GM23338 (cell line): ENCODE results near the gene BNIP2. TPM values are rescaled to one million over a fixed set of nuclear protein-coding genes. Genes with fewer than 3 reads are reported as not detected.

ENCODE experiments used
- ATAC-seq: fragments of 200-7000 bp; cut with Tn5 transposase; 3 replicates; pipeline ENCODE4 v1.9.1; 2020
- DNase-seq: peaks from one replicate; pipeline ENCODE4 v3.0.0-alpha.2; 2015; ENCODE audit warnings: low spot score
- H2AFZ ChIP-seq: fragments of 200-600 bp; sonication (generic); 2 replicates; pipeline ENCODE4 v1.8.0; 2016; ENCODE audit warnings: antibody characterized with exemption, mild to moderate bottlenecking, moderate library complexity
- H3F3A ChIP-seq: fragments of 200-600 bp; sonication (generic); replicated peaks from 2 replicates; pipeline ENCODE4 v1.8.0; 2017; ENCODE audit warnings: antibody characterized with exemption, mixed run types, low read depth
- H3K27ac ChIP-seq: fragments of 200-600 bp; sonication (generic); 2 replicates; pipeline ENCODE4 v1.6.1; 2016; ENCODE audit warnings: low read depth
- H3K27me3 ChIP-seq: fragments of 200-600 bp; sonication (generic); 2 replicates; pipeline ENCODE4 v1.8.0; 2016; ENCODE audit warnings: mild to moderate bottlenecking, mixed run types, moderate library complexity; ENCODE audit not compliant: insufficient read depth
- H3K36me3 ChIP-seq: fragments of 200-600 bp; sonication (generic); 2 replicates; pipeline ENCODE4 v1.8.0; 2016; ENCODE audit warnings: mild to moderate bottlenecking; ENCODE audit not compliant: insufficient read depth
- H3K4me1 ChIP-seq: fragments of 200-600 bp; sonication (generic); 2 replicates; pipeline ENCODE4 v1.8.0; 2016; ENCODE audit warnings: mild to moderate bottlenecking, moderate library complexity; ENCODE audit not compliant: insufficient read depth
- H3K4me2 ChIP-seq: fragments of 200-600 bp; sonication (generic); 2 replicates; pipeline ENCODE4 v1.7.1; 2017; ENCODE audit warnings: mixed run types
- H3K4me3 ChIP-seq: fragments of 200-600 bp; sonication (generic); 2 replicates; pipeline ENCODE4 v1.6.1; 2016; ENCODE audit warnings: mixed run types
- H3K79me2 ChIP-seq: fragments of 200-600 bp; sonication (generic); replicated peaks from 2 replicates; pipeline ENCODE4 v1.8.0; 2017; ENCODE audit warnings: mild to moderate bottlenecking; ENCODE audit not compliant: insufficient read depth
- H3K9me2 ChIP-seq: fragments of 200-600 bp; sonication (generic); 2 replicates; pipeline ENCODE4 v1.8.0; 2017; ENCODE audit not compliant: insufficient read depth
- H4K20me1 ChIP-seq: fragments of 200-600 bp; sonication (generic); replicated peaks from 2 replicates; pipeline ENCODE4 v1.8.0; 2017; ENCODE audit warnings: mild to moderate bottlenecking; ENCODE audit not compliant: insufficient read depth
- H3K27ac Mint-ChIP-seq: 2 replicates; pipeline ENCODE4 v1.8.0; 2020; ENCODE audit warnings: inconsistent platforms, mild to moderate bottlenecking, moderate library complexity, mixed read lengths
- H3K27me3 Mint-ChIP-seq: 3 replicates; pipeline ENCODE4 v1.8.0; 2022; ENCODE audit warnings: low read depth, mild to moderate bottlenecking, moderate library complexity, mixed read lengths, inconsistent platforms; ENCODE audit not compliant: insufficient read depth, poor library complexity
- H3K36me3 Mint-ChIP-seq: 3 replicates; pipeline ENCODE4 v1.8.0; 2021; ENCODE audit warnings: low read depth, mild to moderate bottlenecking, inconsistent platforms, moderate library complexity, mixed read lengths
- H3K4me1 Mint-ChIP-seq: 3 replicates; pipeline ENCODE4 v1.8.0; 2020; ENCODE audit warnings: mild to moderate bottlenecking, inconsistent platforms, mixed read lengths
- H3K4me3 Mint-ChIP-seq: 3 replicates; pipeline ENCODE4 v1.8.0; 2021; ENCODE audit warnings: moderate library complexity, mild to moderate bottlenecking, inconsistent platforms, mixed read lengths
- H3K9me3 Mint-ChIP-seq: 3 replicates; pipeline ENCODE4 v1.8.0; 2020; ENCODE audit warnings: moderate library complexity, mild to moderate bottlenecking, inconsistent platforms, mixed read lengths
- CREB1 ChIP-seq: fragments of 250-450 bp; sonication (Bioruptor Pico); IDR thresholded peaks from 2 replicates; pipeline ENCODE4 v1.5.0; 2020; ENCODE audit warnings: low read depth, mild to moderate bottlenecking, moderate library complexity
- EZH2 ChIP-seq: fragments of 200-600 bp; sonication (generic); IDR thresholded peaks from one replicate; pipeline ENCODE4 v1.8.0; 2017; ENCODE audit warnings: antibody characterized with exemption, mild to moderate bottlenecking, low read depth; ENCODE audit not compliant: unreplicated experiment
- EZH2phosphoT487 ChIP-seq: fragments of 200-600 bp; sonication (generic); IDR thresholded peaks from one replicate; pipeline ENCODE4 v1.8.1; 2018; ENCODE audit warnings: antibody characterized with exemption; ENCODE audit not compliant: unreplicated experiment
- JUNB ChIP-seq: IDR thresholded peaks from one replicate; pipeline ENCODE4 v1.6.1; 2016; ENCODE audit warnings: antibody characterized with exemption; ENCODE audit not compliant: unreplicated experiment
- NANOG ChIP-seq: IDR thresholded peaks from 2 replicates; pipeline ENCODE4 v1.6.1; 2016; ENCODE audit warnings: antibody characterized with exemption, borderline replicate concordance
- POLR2AphosphoS5 ChIP-seq: IDR thresholded peaks from 2 replicates; pipeline ENCODE4 v1.6.1; 2016; ENCODE audit warnings: antibody characterized with exemption, low read depth
- STAT1 ChIP-seq: IDR thresholded peaks from one replicate; pipeline ENCODE4 v1.6.1; 2016; ENCODE audit warnings: antibody characterized with exemption; ENCODE audit not compliant: unreplicated experiment
- ZNF114 ChIP-seq: fragments of 250-450 bp; sonication (Bioruptor Pico); IDR thresholded peaks from 2 replicates; pipeline ENCODE4 v1.5.0; 2020; ENCODE audit warnings: mild to moderate bottlenecking, moderate library complexity
- ZNF331 ChIP-seq: fragments of 250-450 bp; sonication (Bioruptor Pico); IDR thresholded peaks from 2 replicates; pipeline ENCODE4 v1.5.0; 2020; ENCODE audit warnings: low read depth, mild to moderate bottlenecking, moderate library complexity
- polyA plus RNA-seq: library from polyadenylated mRNA; unstranded; fragments of >200 nt; fragmentation: Nextera tagmentation; extraction: Ambion mirVana; gene quantifications from 2 replicates; pipeline ENCODE4 v1.2.1, GENCODE V29; 2016
- total RNA-seq: library from RNA; depleted of rRNA; stranded (reverse); fragments of >200 nt; shearing (Covaris generic); gene quantifications from 2 replicates; pipeline ENCODE4 v1.2.3, GENCODE V29; 2014
- TF ChIP-seq, protein P1 (sequence below), 2 experiments: fragments of 200-600 bp in 1 of 2; sonication (generic) in 1 of 2; conservative IDR thresholded peaks; 2 replicates each; pipeline versions ENCODE4 v1.5.1 to v1.6.1; 2016 to 2017; ENCODE audit warnings: antibody characterized with exemption in 2 of 2, low read depth in 2 of 2, mild to moderate bottlenecking in 2 of 2, moderate library complexity in 1 of 2
- TF ChIP-seq, protein P2 (sequence below): IDR thresholded peaks from 2 replicates; pipeline ENCODE4 v1.6.1; 2016; ENCODE audit warnings: antibody characterized with exemption
- TF ChIP-seq, protein P3 (sequence below): fragments of 250-450 bp; sonication (Bioruptor Pico); IDR thresholded peaks from 2 replicates; pipeline ENCODE4 v1.5.0; 2020; ENCODE audit warnings: mild to moderate bottlenecking, moderate library complexity
- TF ChIP-seq, protein P4 (sequence below): IDR thresholded peaks from one replicate; pipeline ENCODE4 v1.6.1; 2018; ENCODE audit warnings: antibody characterized with exemption; ENCODE audit not compliant: unreplicated experiment

The BNIP2 gene
- total and polyA plus RNA-seq, 2 experiments from 2014 or later = 43.7 to 83.7 TPM

DNA sequence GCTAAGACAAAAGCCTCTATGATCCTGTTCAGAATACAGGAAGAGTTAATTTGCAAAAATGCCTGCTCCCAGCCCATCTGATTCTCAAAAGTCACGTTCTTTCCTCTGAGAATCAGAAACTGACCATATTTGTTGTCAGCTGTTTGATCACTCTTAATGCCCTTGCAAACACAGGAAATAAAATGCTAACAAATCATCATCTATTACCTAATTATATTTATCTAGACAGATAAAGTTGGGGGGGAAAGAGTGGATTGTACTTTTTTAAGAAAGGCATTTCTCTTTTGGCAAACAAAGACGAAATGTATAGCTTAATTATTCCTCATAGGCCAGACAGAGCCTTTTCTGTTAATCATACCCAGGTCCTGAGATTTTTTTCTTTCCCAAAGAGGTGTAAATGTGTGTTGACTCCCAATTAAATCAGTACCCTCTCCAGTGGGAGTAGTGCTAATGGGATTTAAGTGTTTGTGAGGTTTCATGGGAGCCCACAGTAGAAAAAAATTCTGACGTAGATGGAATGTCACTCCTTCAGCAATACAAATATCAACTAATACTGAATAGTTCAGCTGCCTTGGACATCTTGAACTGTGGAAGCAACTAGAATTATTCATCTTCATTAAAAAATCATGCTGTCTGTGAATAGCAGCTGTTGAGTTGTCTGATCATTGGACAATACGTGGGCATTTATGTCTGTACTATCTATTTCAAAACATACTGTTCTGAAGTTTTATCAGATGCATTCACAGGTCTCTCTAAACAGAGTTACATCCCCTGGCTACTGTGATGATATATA lies 22.5 kb upstream of the BNIP2 start:
- Histone ChIP-seq H3K36me3 (no peaks in the 10 kb centered on the region), H3K9me2 (no peaks in the 10 kb centered on the region), H3K4me3 (no peak overlapping the region), H3K79me2 (no peaks in the 10 kb centered on the region), H3K4me2 (no peak overlapping the region), H3K4me1 (no peaks in the 10 kb centered on the region), H3K27me3 (no peaks in the 10 kb centered on the region), H3F3A (no peaks in the 10 kb centered on the region), H2AFZ (no peak overlapping the region), H4K20me1 (no peaks in the 10 kb centered on the region), H3K27ac (no peak overlapping the region)
- Mint-ChIP-seq H3K4me1 (no peaks in the 10 kb centered on the region), H3K27me3 (no peaks in the 10 kb centered on the region), H3K36me3 (no peaks in the 10 kb centered on the region), H3K27ac (no peak overlapping the region), H3K4me3 (no peak overlapping the region), H3K9me3 (no peaks in the 10 kb centered on the region)
- ATAC-seq (no peak), DNase-seq (no peak)
- TF ChIP-seq, protein P1, sequence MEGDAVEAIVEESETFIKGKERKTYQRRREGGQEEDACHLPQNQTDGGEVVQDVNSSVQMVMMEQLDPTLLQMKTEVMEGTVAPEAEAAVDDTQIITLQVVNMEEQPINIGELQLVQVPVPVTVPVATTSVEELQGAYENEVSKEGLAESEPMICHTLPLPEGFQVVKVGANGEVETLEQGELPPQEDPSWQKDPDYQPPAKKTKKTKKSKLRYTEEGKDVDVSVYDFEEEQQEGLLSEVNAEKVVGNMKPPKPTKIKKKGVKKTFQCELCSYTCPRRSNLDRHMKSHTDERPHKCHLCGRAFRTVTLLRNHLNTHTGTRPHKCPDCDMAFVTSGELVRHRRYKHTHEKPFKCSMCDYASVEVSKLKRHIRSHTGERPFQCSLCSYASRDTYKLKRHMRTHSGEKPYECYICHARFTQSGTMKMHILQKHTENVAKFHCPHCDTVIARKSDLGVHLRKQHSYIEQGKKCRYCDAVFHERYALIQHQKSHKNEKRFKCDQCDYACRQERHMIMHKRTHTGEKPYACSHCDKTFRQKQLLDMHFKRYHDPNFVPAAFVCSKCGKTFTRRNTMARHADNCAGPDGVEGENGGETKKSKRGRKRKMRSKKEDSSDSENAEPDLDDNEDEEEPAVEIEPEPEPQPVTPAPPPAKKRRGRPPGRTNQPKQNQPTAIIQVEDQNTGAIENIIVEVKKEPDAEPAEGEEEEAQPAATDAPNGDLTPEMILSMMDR (conservative IDR thresholded peaks at IDR 0.05; ENCODE audit: low read depth in 2 of 2) = no peak
- TF ChIP-seq JUNB (no peak), EZH2phosphoT487 (no peak), EZH2 (no peak), ZNF331 (CRISPR knock-in tag) (no peak), STAT1 (no peak), POLR2AphosphoS5 (no peak), NANOG (no peak), ZNF114 (CRISPR knock-in tag) (no peak), CREB1 (CRISPR knock-in tag) (no peak)
- TF ChIP-seq, protein P2, sequence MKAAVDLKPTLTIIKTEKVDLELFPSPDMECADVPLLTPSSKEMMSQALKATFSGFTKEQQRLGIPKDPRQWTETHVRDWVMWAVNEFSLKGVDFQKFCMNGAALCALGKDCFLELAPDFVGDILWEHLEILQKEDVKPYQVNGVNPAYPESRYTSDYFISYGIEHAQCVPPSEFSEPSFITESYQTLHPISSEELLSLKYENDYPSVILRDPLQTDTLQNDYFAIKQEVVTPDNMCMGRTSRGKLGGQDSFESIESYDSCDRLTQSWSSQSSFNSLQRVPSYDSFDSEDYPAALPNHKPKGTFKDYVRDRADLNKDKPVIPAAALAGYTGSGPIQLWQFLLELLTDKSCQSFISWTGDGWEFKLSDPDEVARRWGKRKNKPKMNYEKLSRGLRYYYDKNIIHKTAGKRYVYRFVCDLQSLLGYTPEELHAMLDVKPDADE = no peak
- TF ChIP-seq, protein P3, sequence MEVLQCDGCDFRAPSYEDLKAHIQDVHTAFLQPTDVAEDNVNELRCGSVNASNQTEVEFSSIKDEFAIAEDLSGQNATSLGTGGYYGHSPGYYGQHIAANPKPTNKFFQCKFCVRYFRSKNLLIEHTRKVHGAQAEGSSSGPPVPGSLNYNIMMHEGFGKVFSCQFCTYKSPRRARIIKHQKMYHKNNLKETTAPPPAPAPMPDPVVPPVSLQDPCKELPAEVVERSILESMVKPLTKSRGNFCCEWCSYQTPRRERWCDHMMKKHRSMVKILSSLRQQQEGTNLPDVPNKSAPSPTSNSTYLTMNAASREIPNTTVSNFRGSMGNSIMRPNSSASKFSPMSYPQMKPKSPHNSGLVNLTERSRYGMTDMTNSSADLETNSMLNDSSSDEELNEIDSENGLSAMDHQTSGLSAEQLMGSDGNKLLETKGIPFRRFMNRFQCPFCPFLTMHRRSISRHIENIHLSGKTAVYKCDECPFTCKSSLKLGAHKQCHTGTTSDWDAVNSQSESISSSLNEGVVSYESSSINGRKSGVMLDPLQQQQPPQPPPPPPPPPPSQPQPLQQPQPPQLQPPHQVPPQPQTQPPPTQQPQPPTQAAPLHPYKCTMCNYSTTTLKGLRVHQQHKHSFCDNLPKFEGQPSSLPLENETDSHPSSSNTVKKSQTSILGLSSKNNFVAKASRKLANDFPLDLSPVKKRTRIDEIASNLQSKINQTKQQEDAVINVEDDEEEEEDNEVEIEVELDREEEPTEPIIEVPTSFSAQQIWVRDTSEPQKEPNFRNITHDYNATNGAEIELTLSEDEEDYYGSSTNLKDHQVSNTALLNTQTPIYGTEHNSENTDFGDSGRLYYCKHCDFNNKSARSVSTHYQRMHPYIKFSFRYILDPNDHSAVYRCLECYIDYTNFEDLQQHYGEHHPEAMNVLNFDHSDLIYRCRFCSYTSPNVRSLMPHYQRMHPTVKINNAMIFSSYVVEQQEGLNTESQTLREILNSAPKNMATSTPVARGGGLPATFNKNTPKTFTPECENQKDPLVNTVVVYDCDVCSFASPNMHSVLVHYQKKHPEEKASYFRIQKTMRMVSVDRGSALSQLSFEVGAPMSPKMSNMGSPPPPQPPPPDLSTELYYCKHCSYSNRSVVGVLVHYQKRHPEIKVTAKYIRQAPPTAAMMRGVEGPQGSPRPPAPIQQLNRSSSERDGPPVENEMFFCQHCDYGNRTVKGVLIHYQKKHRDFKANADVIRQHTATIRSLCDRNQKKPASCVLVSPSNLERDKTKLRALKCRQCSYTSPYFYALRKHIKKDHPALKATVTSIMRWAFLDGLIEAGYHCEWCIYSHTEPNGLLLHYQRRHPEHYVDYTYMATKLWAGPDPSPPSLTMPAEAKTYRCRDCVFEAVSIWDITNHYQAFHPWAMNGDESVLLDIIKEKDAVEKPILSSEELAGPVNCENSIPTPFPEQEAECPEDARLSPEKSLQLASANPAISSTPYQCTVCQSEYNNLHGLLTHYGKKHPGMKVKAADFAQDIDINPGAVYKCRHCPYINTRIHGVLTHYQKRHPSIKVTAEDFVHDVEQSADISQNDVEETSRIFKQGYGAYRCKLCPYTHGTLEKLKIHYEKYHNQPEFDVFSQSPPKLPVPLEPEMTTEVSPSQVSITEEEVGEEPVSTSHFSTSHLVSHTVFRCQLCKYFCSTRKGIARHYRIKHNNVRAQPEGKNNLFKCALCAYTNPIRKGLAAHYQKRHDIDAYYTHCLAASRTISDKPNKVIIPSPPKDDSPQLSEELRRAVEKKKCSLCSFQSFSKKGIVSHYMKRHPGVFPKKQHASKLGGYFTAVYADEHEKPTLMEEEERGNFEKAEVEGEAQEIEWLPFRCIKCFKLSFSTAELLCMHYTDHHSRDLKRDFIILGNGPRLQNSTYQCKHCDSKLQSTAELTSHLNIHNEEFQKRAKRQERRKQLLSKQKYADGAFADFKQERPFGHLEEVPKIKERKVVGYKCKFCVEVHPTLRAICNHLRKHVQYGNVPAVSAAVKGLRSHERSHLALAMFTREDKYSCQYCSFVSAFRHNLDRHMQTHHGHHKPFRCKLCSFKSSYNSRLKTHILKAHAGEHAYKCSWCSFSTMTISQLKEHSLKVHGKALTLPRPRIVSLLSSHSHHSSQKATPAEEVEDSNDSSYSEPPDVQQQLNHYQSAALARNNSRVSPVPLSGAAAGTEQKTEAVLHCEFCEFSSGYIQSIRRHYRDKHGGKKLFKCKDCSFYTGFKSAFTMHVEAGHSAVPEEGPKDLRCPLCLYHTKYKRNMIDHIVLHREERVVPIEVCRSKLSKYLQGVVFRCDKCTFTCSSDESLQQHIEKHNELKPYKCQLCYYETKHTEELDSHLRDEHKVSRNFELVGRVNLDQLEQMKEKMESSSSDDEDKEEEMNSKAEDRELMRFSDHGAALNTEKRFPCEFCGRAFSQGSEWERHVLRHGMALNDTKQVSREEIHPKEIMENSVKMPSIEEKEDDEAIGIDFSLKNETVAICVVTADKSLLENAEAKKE (CRISPR knock-in tag) = no peak
- TF ChIP-seq, protein P4, sequence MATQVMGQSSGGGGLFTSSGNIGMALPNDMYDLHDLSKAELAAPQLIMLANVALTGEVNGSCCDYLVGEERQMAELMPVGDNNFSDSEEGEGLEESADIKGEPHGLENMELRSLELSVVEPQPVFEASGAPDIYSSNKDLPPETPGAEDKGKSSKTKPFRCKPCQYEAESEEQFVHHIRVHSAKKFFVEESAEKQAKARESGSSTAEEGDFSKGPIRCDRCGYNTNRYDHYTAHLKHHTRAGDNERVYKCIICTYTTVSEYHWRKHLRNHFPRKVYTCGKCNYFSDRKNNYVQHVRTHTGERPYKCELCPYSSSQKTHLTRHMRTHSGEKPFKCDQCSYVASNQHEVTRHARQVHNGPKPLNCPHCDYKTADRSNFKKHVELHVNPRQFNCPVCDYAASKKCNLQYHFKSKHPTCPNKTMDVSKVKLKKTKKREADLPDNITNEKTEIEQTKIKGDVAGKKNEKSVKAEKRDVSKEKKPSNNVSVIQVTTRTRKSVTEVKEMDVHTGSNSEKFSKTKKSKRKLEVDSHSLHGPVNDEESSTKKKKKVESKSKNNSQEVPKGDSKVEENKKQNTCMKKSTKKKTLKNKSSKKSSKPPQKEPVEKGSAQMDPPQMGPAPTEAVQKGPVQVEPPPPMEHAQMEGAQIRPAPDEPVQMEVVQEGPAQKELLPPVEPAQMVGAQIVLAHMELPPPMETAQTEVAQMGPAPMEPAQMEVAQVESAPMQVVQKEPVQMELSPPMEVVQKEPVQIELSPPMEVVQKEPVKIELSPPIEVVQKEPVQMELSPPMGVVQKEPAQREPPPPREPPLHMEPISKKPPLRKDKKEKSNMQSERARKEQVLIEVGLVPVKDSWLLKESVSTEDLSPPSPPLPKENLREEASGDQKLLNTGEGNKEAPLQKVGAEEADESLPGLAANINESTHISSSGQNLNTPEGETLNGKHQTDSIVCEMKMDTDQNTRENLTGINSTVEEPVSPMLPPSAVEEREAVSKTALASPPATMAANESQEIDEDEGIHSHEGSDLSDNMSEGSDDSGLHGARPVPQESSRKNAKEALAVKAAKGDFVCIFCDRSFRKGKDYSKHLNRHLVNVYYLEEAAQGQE = no peak
